H1 (cell line): ENCODE results near the gene SPDYE6. TPM values are rescaled to one million over a fixed set of nuclear protein-coding genes. Genes with fewer than 3 reads are reported as not detected.

Experiments used
- CTCF ChIA-PET: fragments of 300-600 bp; sonication (Branson Sonifier 250); formaldehyde crosslinking; loops from one replicate; lab custom pipeline; 2021; ENCODE audit not compliant: partially characterized antibody; lab: Charles Lee
- POLR2A ChIA-PET: fragments of 300-600 bp; sonication (Branson Sonifier 250); formaldehyde crosslinking; loops from one replicate; lab custom pipeline; 2021; ENCODE audit warnings: inconsistent platforms; ENCODE audit not compliant: partially characterized antibody; lab: Charles Lee
- DNase-seq, 2 experiments: peaks; one replicate each; pipeline versions ENCODE4 v3.0.0 to v3.0.0-alpha.2; 2010 to 2022; ENCODE audit warnings: low spot score in 2 of 2, low read depth in 1 of 2, mixed read lengths in 1 of 2
- FAIRE-seq: peaks from 2 replicates; lab custom pipeline; 2011; peaks lifted over from hg19 to GRCh38; lab: Jason Lieb, UNC
- H2AFZ ChIP-seq: 2 replicates; pipeline ENCODE4 v1.8.1; 2012; ENCODE audit warnings: low read length, inconsistent platforms
- H2AK5ac ChIP-seq: 2 replicates; pipeline ENCODE4 v1.6.1; 2013; ENCODE audit warnings: low read depth, low read length
- H2BK120ac ChIP-seq: replicated peaks from 2 replicates; pipeline ENCODE3; 2013; ENCODE audit warnings: low read depth, low read length, inconsistent platforms
- H2BK12ac ChIP-seq: 2 replicates; pipeline ENCODE4 v1.6.1; 2013; ENCODE audit warnings: low read depth, low read length
- H2BK15ac ChIP-seq: 2 replicates; pipeline ENCODE4 v1.6.1; 2013; ENCODE audit warnings: low read length
- H2BK20ac ChIP-seq: 2 replicates; pipeline ENCODE4 v1.6.1; 2013; ENCODE audit warnings: low read length
- H2BK5ac ChIP-seq: 2 replicates; pipeline ENCODE4 v1.6.1; 2013; ENCODE audit warnings: low read depth, low read length
- H3K14ac ChIP-seq: 2 replicates; pipeline ENCODE4 v1.6.1; 2013; ENCODE audit warnings: inconsistent platforms; ENCODE audit not compliant: insufficient read length
- H3K18ac ChIP-seq: 2 replicates; pipeline ENCODE4 v1.6.1; 2013; ENCODE audit warnings: low read length; ENCODE audit errors: extremely low read depth
- H3K23ac ChIP-seq: 2 replicates; pipeline ENCODE4 v1.6.1; 2013; ENCODE audit warnings: inconsistent platforms; ENCODE audit not compliant: insufficient read length
- H3K23me2 ChIP-seq: 2 replicates; pipeline ENCODE4 v1.6.1; 2013; ENCODE audit warnings: low read depth, low read length
- H3K27ac ChIP-seq: 2 replicates; pipeline ENCODE4 v1.6.1; 2011; ENCODE audit warnings: low read depth, low read length, inconsistent platforms
- H3K27me3 ChIP-seq, 4 experiments: replicated peaks in 1 of 4; 1 replicate in 1 of 4; 2 replicates in 3 of 4; pipeline versions ENCODE4 v1.6.1 to v1.8.1; 2011 to 2013; ENCODE audit warnings: low read length in 3 of 4, mild to moderate bottlenecking in 3 of 4, inconsistent platforms in 2 of 4, mixed read lengths in 2 of 4, moderate library complexity in 1 of 4; ENCODE audit not compliant: control insufficient read depth in 3 of 4, insufficient read depth in 3 of 4; ENCODE audit errors: extremely low read depth in 1 of 4
- H3K36me3 ChIP-seq, 4 experiments: 2 replicates each; pipeline versions ENCODE4 v1.6.1 to v1.8.1; 2011 to 2013; ENCODE audit warnings: mild to moderate bottlenecking in 4 of 4, low read length in 3 of 4, moderate library complexity in 2 of 4, control low read depth in 1 of 4, inconsistent platforms in 1 of 4; ENCODE audit not compliant: insufficient read depth in 4 of 4, control insufficient read depth in 2 of 4
- H3K4ac ChIP-seq: replicated peaks from 2 replicates; pipeline ENCODE3; 2013; ENCODE audit warnings: low read length, low read depth, mixed read lengths, inconsistent platforms; ENCODE audit not compliant: insufficient read length
- H3K4me1 ChIP-seq, 4 experiments: replicated peaks in 1 of 4; 1 replicate in 1 of 4; 2 replicates in 3 of 4; pipeline versions ENCODE4 v1.6.1 to v1.8.1; 2011 to 2013; ENCODE audit warnings: low read length in 3 of 4, inconsistent platforms in 2 of 4, mixed read lengths in 1 of 4; ENCODE audit not compliant: insufficient read depth in 4 of 4, control insufficient read depth in 3 of 4
- H3K4me2 ChIP-seq, 2 experiments: 2 replicates each; pipeline versions ENCODE4 v1.6.1 to v1.8.1; 2011 to 2013; ENCODE audit warnings: low read depth in 2 of 2, low read length in 2 of 2, control low read depth in 1 of 2, inconsistent platforms in 1 of 2, mild to moderate bottlenecking in 1 of 2; ENCODE audit not compliant: insufficient read depth in 1 of 2
- H3K4me3 ChIP-seq, 4 experiments: fragments of 200-600, 300-600 bp in 1 of 4; sonication (generic), shearing (Covaris generic), sonication (Bioruptor Twin) in 1 of 4; 2 replicates each; pipeline versions ENCODE4 v1.5.1 to v1.8.1; 2011 to 2016; ENCODE audit warnings: low read length in 4 of 4, low read depth in 3 of 4, control low read depth in 2 of 4, inconsistent platforms in 2 of 4, mild to moderate bottlenecking in 2 of 4, mixed read lengths in 1 of 4, moderate library complexity in 1 of 4; ENCODE audit not compliant: insufficient read depth in 2 of 4; ENCODE audit errors: extremely low read depth in 1 of 4
- H3K56ac ChIP-seq: replicated peaks from 2 replicates; pipeline ENCODE3; 2013; ENCODE audit warnings: low read depth, mild to moderate bottlenecking, mixed read lengths, low read length, inconsistent platforms; ENCODE audit not compliant: insufficient read length
- H3K79me1 ChIP-seq: 2 replicates; pipeline ENCODE4 v1.6.1; 2013; ENCODE audit warnings: low read depth, low read length, control low read depth
- H3K79me2 ChIP-seq, 2 experiments: 2 replicates each; pipeline versions ENCODE4 v1.6.1 to v1.8.1; 2012 to 2013; ENCODE audit warnings: low read length in 2 of 2, mild to moderate bottlenecking in 2 of 2, inconsistent platforms in 1 of 2; ENCODE audit not compliant: insufficient read depth in 2 of 2, control insufficient read depth in 1 of 2
- H3K9ac ChIP-seq, 4 experiments: replicated peaks in 1 of 4; 1 replicate in 1 of 4; 2 replicates in 3 of 4; pipeline versions ENCODE4 v1.6.1 to v1.8.1; 2011 to 2013; ENCODE audit warnings: low read depth in 3 of 4, low read length in 3 of 4, control low read depth in 2 of 4, mild to moderate bottlenecking in 2 of 4, moderate library complexity in 2 of 4, inconsistent platforms in 1 of 4; ENCODE audit errors: extremely low read depth in 1 of 4
- H3K9me3 ChIP-seq, 2 experiments: 2 replicates each; pipeline versions ENCODE4 v1.6.1 to v1.8.1; 2012 to 2013; ENCODE audit warnings: mild to moderate bottlenecking in 2 of 2, moderate library complexity in 2 of 2, control low read depth in 1 of 2, inconsistent platforms in 1 of 2, low read depth in 1 of 2, low read length in 1 of 2, mixed read lengths in 1 of 2; ENCODE audit not compliant: insufficient read depth in 2 of 2
- H4K20me1 ChIP-seq, 2 experiments: replicated peaks in 1 of 2; 2 replicates each; pipeline versions ENCODE3 to v1.8.1; 2011 to 2013; ENCODE audit warnings: inconsistent platforms in 2 of 2, low read length in 2 of 2, mild to moderate bottlenecking in 1 of 2; ENCODE audit not compliant: insufficient read depth in 2 of 2, control insufficient read depth in 1 of 2
- H4K5ac ChIP-seq: 2 replicates; pipeline ENCODE4 v1.6.1; 2013; ENCODE audit warnings: low read length, low read depth, mixed read lengths, inconsistent platforms; ENCODE audit not compliant: insufficient read length
- H4K8ac ChIP-seq: 2 replicates; pipeline ENCODE4 v1.8.0; 2013; ENCODE audit warnings: mild to moderate bottlenecking, moderate library complexity, low read length, inconsistent platforms; ENCODE audit not compliant: insufficient read depth; ENCODE audit errors: extremely low read depth
- H4K91ac ChIP-seq: replicated peaks from 2 replicates; pipeline ENCODE3; 2013; ENCODE audit warnings: low read length, mixed read lengths, inconsistent platforms; ENCODE audit not compliant: insufficient read length
- BCL11A ChIP-seq, 2 experiments: IDR thresholded peaks; one replicate each; pipeline ENCODE4 v1.6.1; 2011; ENCODE audit warnings: low read depth in 2 of 2, low read length in 2 of 2, mild to moderate bottlenecking in 2 of 2
- CHD2 ChIP-seq: IDR thresholded peaks from 2 replicates; pipeline ENCODE4 v1.6.1; 2012; ENCODE audit warnings: low read length, improper control_type of control experiment
- EGR1 ChIP-seq: IDR thresholded peaks from 2 replicates; pipeline ENCODE4 v1.6.1; 2011; ENCODE audit warnings: low read depth, low read length, borderline replicate concordance
- MAFK ChIP-seq: IDR thresholded peaks from 2 replicates; pipeline ENCODE4 v1.6.1; 2012; ENCODE audit warnings: low read depth, mild to moderate bottlenecking, improper control_type of control experiment, low read length
- RNF2 ChIP-seq: fragments of 200-900, 300-1000 bp; sonication (generic); IDR thresholded peaks from 2 replicates; pipeline ENCODE4 v1.7.1; 2016; ENCODE audit warnings: borderline replicate concordance, low read depth, mild to moderate bottlenecking, antibody characterized with exemption, low read length; ENCODE audit not compliant: poor library complexity, severe bottlenecking; ENCODE audit errors: missing control alignments
- SIN3A ChIP-seq, 2 experiments: IDR thresholded peaks in 1 of 2; conservative IDR thresholded peaks in 1 of 2; 2 replicates each; pipeline ENCODE4 v1.6.1; 2011 to 2012; ENCODE audit warnings: low read length in 2 of 2, improper control_type of control experiment in 1 of 2, low read depth in 1 of 2, mild to moderate bottlenecking in 1 of 2
- SRF ChIP-seq: IDR thresholded peaks from 2 replicates; pipeline ENCODE4 v1.6.1; 2011; ENCODE audit warnings: mild to moderate bottlenecking, low read depth, low read length, moderate library complexity
- WGBS, 2 experiments: shearing (Covaris generic) in 1 of 2; methylation state at CpG; one replicate each; pipeline versions ENCODE4 v1.1.6 to v1.1.7; 2013 to 2015; ENCODE audit warnings: low lambda C conversion rate in 2 of 2, mixed read lengths in 2 of 2, inconsistent platforms in 1 of 2, low coverage in 1 of 2, missing lambda C conversion rate in 1 of 2; ENCODE audit not compliant: insufficient replicate concordance in 2 of 2, insufficient coverage in 1 of 2, insufficient read length in 1 of 2; ENCODE audit errors: extremely low coverage in 1 of 2, missing lambda C conversion rate in 1 of 2; 5-methylcytosine and 5-hydroxymethylcytosine counted together
- polyA plus RNA-seq, 7 experiments: library from polyadenylated mRNA; depleted of rRNA in 3 of 7; stranded (reverse) in 5 of 7; unstranded in 2 of 7; fragments of >200 nt in 5 of 7; fragments of 200-250 nt in 2 of 7; gene quantifications; 1 replicate in 5 of 7; 2 replicates in 1 of 7; 4 replicates in 1 of 7; pipeline versions ENCODE4 v1.2.1 to v1.2.3, GENCODE V29; 2011 to 2013; ENCODE audit warnings: missing spikeins in 2 of 7, mixed read lengths in 2 of 7
- total RNA-seq: library from RNA; stranded (reverse); fragmentation: NEBNext Ultra II Directional; extraction: Animal tissue kit (Norgen Biotek cat#: 25700); gene quantifications from 2 replicates; pipeline ENCODE4 v1.2.1, GENCODE V29; 2021
- TF ChIP-seq, protein P1 (sequence below): IDR thresholded peaks from 2 replicates; pipeline ENCODE4 v1.6.1; 2011; ENCODE audit warnings: low read length, improper control_type of control experiment
- TF ChIP-seq, protein P2 (sequence below): IDR thresholded peaks from 2 replicates; pipeline ENCODE4 v1.6.1; 2012; ENCODE audit warnings: inconsistent platforms

SPDYE6 gene
- total and polyA plus RNA-seq, 2 of the 8 experiments (the other 6 are each of a cell fraction or from before 2014, with no cell fraction given) = not detected

GRCh38 chr7:102404005-102404861 lies 48.0 kb upstream of the SPDYE6 start:
- Histone ChIP-seq H4K5ac (no peak overlapping the region), H3K18ac (no peak overlapping the region), H3K36me3 (peaks cover 23 to 57% (median 44%) of the 10 kb centered on the region in 4 experiments), H3K23ac (no peak overlapping the region), H2BK5ac (no peak overlapping the region), H3K23me2 (no peaks in the 10 kb centered on the region), H3K9ac (no peak overlapping the region; a peak in 1 of 7 replicates), H2BK20ac (no peak overlapping the region), H3K9me3 (no peaks in the 10 kb centered on the region), H3K4me2 (no peak overlapping the region), H4K20me1 (peaks cover 0 to 8% of the 10 kb centered on the region in 2 experiments), H4K91ac (no peak overlapping the region), H3K27me3 (no peaks in the 10 kb centered on the region), H2BK15ac (no peak overlapping the region), H3K4me1 (no peaks in the 10 kb centered on the region), H3K14ac (no peak overlapping the region), H2AK5ac (no peak overlapping the region), H2BK120ac (no peak overlapping the region), H3K4me3 (no peak overlapping the region), H3K79me1 (no peaks in the 10 kb centered on the region), H4K8ac (no peak overlapping the region), H3K79me2 (no peaks in the 10 kb centered on the region), H3K4ac (no peak overlapping the region), H3K56ac (no peak overlapping the region), H2AFZ (no peak overlapping the region), H3K27ac (no peak overlapping the region), H2BK12ac (no peak overlapping the region)
- peak in 1 of 2 experiments; percentile 55 for DNase-seq
- ChIA-PET CTCF (interaction anchor here (0.6 to 5.1 kb wide), 25 partner anchors 8 to 1820 kb away, joined by 3 to 42 read pairs (median 4); partner anchors contain the start of gene PRKRIP1), POLR2A (interaction anchor here (0.7 to 2.3 kb wide), 7 partner anchors 8 to 68 kb away, joined by 3 to 9 read pairs (median 5); partner anchors contain the start of gene PRKRIP1)
- no peak for FAIRE-seq
- 83% methylated on average over 15 of the region's 15 CpGs; no CpG with 5 or more reads in 1 of the 2 experiments for WGBS, 2 experiments
- TF ChIP-seq CHD2 (no peak), MAFK (no peak), BCL11A (IDR thresholded peaks at IDR 0.05; ENCODE audit: low read depth in 2 of 2, low read length in 2 of 2) (no peak), EGR1 (no peak), SIN3A (conservative IDR thresholded peaks at IDR 0.05 in 1 of 2, IDR thresholded peaks at IDR 0.05 in 1 of 2; ENCODE audit: low read depth in 1 of 2, low read length in 2 of 2) (peak in 1 of 2 experiments; percentile 41; a peak in 1 of 4 replicates), RNF2 (no peak), SRF (no peak)
- TF ChIP-seq, protein P1, sequence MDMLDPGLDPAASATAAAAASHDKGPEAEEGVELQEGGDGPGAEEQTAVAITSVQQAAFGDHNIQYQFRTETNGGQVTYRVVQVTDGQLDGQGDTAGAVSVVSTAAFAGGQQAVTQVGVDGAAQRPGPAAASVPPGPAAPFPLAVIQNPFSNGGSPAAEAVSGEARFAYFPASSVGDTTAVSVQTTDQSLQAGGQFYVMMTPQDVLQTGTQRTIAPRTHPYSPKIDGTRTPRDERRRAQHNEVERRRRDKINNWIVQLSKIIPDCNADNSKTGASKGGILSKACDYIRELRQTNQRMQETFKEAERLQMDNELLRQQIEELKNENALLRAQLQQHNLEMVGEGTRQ = no peak
- TF ChIP-seq, protein P2, sequence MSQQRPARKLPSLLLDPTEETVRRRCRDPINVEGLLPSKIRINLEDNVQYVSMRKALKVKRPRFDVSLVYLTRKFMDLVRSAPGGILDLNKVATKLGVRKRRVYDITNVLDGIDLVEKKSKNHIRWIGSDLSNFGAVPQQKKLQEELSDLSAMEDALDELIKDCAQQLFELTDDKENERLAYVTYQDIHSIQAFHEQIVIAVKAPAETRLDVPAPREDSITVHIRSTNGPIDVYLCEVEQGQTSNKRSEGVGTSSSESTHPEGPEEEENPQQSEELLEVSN = no peak
